ENCODE data around the gene PEX12.
"Not testable (repeated sequence)": the region's sequence is repeated elsewhere in the genome, so short reads cannot be mapped to it uniquely, and the experiment has no call there.

PEX12 gene

DNA sequence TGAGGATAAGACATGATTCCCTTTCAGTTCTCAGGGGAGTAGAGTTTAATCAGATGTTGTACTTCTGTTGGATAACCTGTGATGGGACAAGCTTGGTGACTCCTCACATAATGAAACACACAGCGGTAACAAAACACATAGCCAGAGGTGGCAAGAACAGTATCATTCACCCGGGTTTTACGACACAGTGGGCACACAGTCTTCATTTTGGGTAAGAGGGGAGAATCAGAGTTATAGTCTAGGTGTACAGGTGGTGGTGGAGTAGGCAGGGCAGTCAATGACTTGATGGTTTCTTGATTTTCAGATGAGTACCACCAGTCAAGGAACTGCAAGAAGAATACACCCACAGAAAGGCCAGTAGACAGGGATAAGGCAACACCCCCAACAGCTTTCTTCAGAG is 2.6 kb downstream of the PEX12 start:
- DNase-seq: no peak

GRCh38 chr17:35569405-35569804 is 9.0 kb downstream of the PEX12 start:
- no peak for DNase-seq

GRCh38 chr17:35568561-35568960 is 9.8 kb downstream of the PEX12 start:
- no peak for DNase-seq

- no peak for DNase-seq
Measured at GRCh38 chr17:35566968-35567367, 11.4 kb downstream of the PEX12 start.

GRCh38 chr17:35563181-35563580 is 15.2 kb downstream of the PEX12 start:
- not testable (repeated sequence) for DNase-seq

DNA sequence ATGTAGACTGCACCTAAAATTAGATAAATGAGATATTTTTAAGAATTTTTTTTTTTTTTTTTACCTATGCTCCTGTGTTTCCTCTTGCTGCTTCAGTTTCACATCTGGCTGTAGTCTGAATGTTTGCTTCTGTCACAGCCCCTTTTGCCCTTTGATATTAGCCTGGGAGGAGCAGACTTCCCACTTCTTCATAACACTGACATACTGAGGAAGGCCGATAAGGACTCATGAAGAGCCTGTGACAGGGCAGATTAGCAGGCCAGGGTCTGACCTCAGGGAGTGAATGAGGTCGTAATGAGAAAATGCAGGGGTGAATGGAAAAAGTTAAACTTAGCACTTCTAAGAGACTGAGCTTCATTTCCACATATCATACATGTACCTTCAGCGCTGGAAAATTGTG is 17.7 kb downstream of the PEX12 start, which contains the start of gene SLFN14:
TSS of gene SLFN14 (minus strand) at position 117 of the 400 bp plus-strand sequence. CDS start 2,757 bp downstream, outside the sequence.
- DNase-seq: no peak

- no peak for DNase-seq
Measured at GRCh38 chr17:35559495-35560210, 18.7 kb downstream of the PEX12 start.

DNA sequence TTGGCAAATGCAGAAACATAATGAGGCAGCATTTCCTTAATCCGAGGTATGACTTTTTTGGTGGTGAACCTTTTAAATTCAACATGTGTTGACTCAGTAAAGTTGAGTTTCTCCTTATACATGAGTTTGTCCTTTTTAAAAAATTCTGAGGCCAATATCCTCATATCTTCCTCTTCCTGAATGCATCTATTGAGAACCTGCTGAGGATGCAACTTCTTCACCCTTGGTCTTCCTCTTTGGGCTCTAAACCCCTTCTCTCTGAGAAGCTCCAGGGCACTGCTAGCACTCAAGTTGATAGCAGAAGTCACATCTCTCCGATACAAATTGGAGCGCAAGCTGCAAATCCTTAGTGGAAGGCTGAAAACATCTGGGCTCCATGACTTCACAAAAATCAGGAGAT is 21.0 kb downstream of the PEX12 start:
- no peak for DNase-seq

GRCh38 chr17:35555691-35556090 is 22.7 kb downstream of the PEX12 start:
- DNase-seq: no peak

GRCh38 chr17:35554668-35555067 is 23.7 kb downstream of the PEX12 start:
- no peak for DNase-seq

GRCh38 chr17:35553310-35553709 is 25.1 kb downstream of the PEX12 start:
- DNase-seq: no peak

DNA sequence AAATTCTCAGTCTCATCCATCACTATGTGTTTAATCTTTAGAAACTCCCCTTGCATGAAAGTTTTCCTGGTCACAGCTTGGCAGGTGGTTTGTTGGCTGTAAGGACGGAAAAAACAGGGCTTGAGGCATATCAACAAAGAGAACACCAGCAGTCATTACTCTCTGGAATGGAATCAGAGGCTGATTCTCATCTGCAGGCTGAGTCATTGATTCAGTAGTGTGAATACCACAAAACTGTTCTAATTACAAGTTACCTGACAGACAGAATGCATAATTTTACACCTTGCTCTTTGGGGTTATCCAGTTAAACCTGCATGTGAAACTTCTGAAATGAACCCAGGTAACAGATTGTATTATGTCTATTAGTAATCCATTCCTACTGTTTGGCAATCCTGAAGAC is 29.4 kb downstream of the PEX12 start:
- no peak for DNase-seq

GRCh38 chr17:35548208-35548810 is 30.1 kb downstream of the PEX12 start:
- no peak for DNase-seq

DNA sequence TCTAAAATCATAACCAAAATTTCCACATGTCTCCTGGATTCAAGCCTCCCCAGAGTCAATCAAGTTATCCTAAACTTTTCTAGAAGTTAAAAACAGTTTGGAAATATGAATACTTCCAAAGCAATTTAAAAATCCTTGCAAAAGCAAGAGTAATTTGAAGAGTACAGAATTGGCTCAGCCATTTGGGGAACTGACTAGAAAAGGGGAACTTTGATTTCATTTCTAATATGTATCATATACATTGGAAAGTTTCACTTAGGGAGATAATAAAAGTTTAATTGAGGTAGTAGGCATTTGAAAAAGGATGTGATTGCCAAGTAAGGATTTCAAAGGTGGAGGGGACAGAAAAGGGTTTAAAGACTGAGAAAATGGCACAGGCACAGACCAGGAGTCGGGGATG is 31.9 kb downstream of the PEX12 start:
- DNase-seq: no peak

DNA sequence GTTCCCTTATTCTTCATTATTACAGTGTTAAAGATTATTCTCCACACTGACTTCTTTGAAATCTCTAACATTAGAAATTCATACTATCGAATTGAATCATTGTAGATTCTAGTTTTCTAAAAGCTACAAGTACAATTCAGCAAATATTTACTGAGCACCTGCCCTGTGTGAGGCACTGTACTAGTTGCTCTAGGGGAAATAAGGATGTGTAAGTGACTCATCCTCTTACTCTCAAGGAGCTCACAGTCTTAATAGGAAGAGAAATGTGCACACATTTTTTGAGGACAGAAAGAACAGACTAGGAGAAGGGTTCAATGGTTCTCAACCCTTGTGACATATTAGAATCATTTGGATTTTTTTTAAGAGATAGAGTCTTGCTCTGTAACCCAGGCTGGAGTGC is 33.2 kb downstream of the PEX12 start:
- DNase-seq: no peak

DNA sequence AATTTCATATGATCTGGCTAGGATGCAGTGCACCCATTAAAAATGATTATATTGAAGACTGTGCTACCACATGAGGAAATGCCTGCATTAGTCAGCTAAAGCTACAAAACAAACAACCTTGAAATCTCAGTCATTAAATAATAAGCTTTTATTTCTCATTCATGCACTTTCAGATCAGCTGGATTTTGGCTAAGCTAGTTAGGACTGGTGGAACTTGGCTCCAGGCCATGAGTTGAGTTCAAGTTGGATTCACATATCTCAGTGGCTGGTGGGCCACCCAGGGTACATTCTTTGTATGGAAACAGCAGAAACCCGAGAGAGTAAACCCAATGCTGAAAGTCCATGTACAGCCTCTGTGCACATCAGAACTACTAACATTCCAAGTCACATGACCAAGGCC is 34.5 kb downstream of the PEX12 start:
- DNase-seq: no peak

GRCh38 chr17:35542990-35543389 is 35.4 kb downstream of the PEX12 start:
- no peak for DNase-seq

- no peak for DNase-seq
Measured at GRCh38 chr17:35541434-35541833, 36.9 kb downstream of the PEX12 start.

GRCh38 chr17:35540589-35541404 is 37.6 kb downstream of the PEX12 start:
- no peak for DNase-seq

DNA sequence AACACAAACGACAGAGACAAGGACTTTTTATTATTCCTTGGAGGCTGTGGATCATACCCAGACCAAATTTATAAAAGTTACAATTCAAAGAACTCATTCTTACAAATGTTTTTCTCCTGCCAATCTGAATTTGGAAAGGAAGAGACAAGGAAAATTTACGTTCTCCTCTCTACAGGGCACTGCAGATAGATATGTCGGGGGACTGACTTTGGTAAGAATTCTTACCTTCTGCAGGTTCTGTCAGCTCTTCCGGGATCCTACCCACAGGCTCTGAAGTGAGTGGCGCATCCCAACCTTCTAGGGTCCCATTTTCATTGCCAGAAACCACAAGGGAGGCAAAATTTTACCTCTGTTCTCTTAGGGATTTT is 38.7 kb downstream of the PEX12 start:
- no peak for DNase-seq

- DNase-seq: no peak
Measured at GRCh38 chr17:35537601-35538141, 40.7 kb downstream of the PEX12 start, which contains the start of gene SLFN12L. Gene SLFN12L, minus strand, starts transcription at chr17:35537678. Its CDS starts 15,314 bp downstream, at chr17:35522364.

DNA sequence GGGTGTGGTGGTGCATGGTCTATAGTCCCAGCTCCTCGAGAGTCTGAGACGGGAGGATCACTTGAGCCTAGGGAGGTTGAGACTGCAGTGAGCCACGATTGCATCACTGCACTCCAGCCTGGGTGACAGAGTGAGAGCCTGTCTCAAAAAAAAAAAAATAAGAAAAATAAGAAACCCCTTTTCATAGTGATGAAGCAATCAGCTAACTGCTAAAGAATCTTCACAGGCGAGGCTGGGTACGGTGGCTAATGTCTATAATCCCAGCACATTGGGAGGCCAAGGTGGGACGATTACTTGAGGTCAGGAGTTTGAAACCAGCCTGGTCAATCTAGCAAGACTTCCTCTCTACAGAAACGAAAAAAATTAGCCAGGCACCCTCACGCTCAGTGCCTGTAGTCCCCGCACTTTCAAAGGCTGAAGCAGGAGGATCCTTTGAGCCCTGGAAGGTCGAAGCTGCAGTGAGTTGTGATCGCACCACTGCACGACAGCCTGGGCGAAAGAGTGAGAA is 41.7 kb downstream of the PEX12 start:
- no peak for DNase-seq

- not testable (repeated sequence) for DNase-seq
Measured at GRCh38 chr17:35535406-35535805, 43.0 kb downstream of the PEX12 start.

All from NCI-H2029 treated with DMSO at 0.1 percent for 48 hours (cell line).